Loucy (cell line): ENCODE measurements around the gene FTO.

Experiments
- H2AFZ ChIP-seq: fragments of 200-600 bp; sonication (generic); 2 replicates; pipeline ENCODE4 v1.6.0; 2016; ENCODE audit warnings: antibody characterized with exemption, mild to moderate bottlenecking, low read length, moderate library complexity
- H3F3A ChIP-seq: fragments of 200-600 bp; 2 replicates; pipeline ENCODE4 v1.6.0; 2016; ENCODE audit warnings: antibody characterized with exemption, low read depth, mild to moderate bottlenecking
- H3K27me3 ChIP-seq: fragments of 200-600 bp; sonication (generic); 2 replicates; pipeline ENCODE4 v1.6.1; 2014; ENCODE audit warnings: low read length, mild to moderate bottlenecking; ENCODE audit not compliant: insufficient read depth, poor library complexity, severe bottlenecking
- H3K36me3 ChIP-seq: fragments of 200-600 bp; sonication (generic); 2 replicates; pipeline ENCODE4 v1.6.1; 2016; ENCODE audit warnings: low read length; ENCODE audit not compliant: insufficient read depth
- H3K4me1 ChIP-seq: fragments of 200-600 bp; sonication (generic); 2 replicates; pipeline ENCODE4 v1.5.1; 2014; ENCODE audit warnings: low read length, mild to moderate bottlenecking; ENCODE audit not compliant: insufficient read depth, poor library complexity, severe bottlenecking
- H3K4me2 ChIP-seq: fragments of 200-600 bp; sonication (generic); 2 replicates; pipeline ENCODE4 v1.6.0; 2014; ENCODE audit warnings: antibody characterized with exemption, low read length, low read depth, mild to moderate bottlenecking; ENCODE audit not compliant: poor library complexity, severe bottlenecking
- H3K4me3 ChIP-seq: fragments of 200-600 bp; sonication (generic); 2 replicates; pipeline ENCODE4 v1.5.1; 2014; ENCODE audit warnings: low read length, mild to moderate bottlenecking, mixed read lengths; ENCODE audit not compliant: poor library complexity, severe bottlenecking
- H3K79me2 ChIP-seq: fragments of 200-600 bp; sonication (generic); 2 replicates; pipeline ENCODE4 v1.6.1; 2014; ENCODE audit warnings: low read length; ENCODE audit not compliant: insufficient read depth
- H3K9ac ChIP-seq: fragments of 200-600 bp; sonication (generic); 2 replicates; pipeline ENCODE4 v1.6.0; 2014; ENCODE audit warnings: mild to moderate bottlenecking, low read depth, low read length, moderate library complexity; ENCODE audit not compliant: poor library complexity, severe bottlenecking
- H3K9me2 ChIP-seq: fragments of 200-600 bp; sonication (generic); replicated peaks from 2 replicates; pipeline ENCODE4 v1.6.1; 2016; ENCODE audit warnings: low read depth, low read length, mixed read lengths
- H3K9me3 ChIP-seq: fragments of 200-600 bp; sonication (generic); 2 replicates; pipeline ENCODE4 v1.6.1; 2014; ENCODE audit warnings: mild to moderate bottlenecking, antibody characterized with exemption, low read length, low read depth; ENCODE audit not compliant: insufficient read depth
- H4K20me1 ChIP-seq: fragments of 200-600 bp; sonication (generic); 2 replicates; pipeline ENCODE4 v1.6.0; 2014; ENCODE audit warnings: antibody characterized with exemption, low read length, mild to moderate bottlenecking; ENCODE audit not compliant: insufficient read depth, poor library complexity, severe bottlenecking
- CTCF ChIP-seq: fragments of 200-600 bp; sonication (generic); conservative IDR thresholded peaks from 2 replicates; pipeline ENCODE4 v1.5.1; 2014; ENCODE audit warnings: mild to moderate bottlenecking, antibody characterized with exemption, low read length
- EZH2phosphoT487 ChIP-seq: fragments of 200-600 bp; IDR thresholded peaks from 2 replicates; pipeline ENCODE4 v1.6.1; 2018; ENCODE audit warnings: antibody characterized with exemption, mild to moderate bottlenecking, moderate library complexity, borderline replicate concordance

The FTO gene

DNA sequence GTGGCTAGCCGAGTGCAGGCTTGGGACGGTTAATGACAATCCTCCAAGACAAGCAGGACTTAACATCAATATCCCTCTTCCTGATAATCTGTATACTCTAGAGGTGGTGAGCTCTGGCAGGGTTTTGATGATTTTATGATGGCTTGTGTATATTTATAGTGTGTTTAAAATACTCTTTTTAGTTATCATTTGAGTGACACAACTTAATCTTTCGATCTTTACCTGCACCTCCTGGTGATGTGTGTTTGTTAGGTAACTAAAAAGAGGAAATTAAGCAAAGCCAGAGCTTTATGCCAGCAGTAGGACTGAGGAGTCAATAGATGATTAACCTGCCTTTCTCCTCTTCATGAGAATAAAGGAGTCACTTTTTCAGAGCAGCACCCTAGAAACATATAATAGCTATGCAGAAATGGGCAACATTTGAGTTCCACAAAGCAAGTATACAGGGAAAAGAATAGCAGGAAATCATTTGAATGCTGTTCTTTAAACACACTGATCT lies 372.1 kb downstream of the FTO start:
- no peak overlapping the region for H2AFZ ChIP-seq
- peaks cover 29% of the 10 kb centered on the region for H3K4me1 ChIP-seq
- H3K9ac ChIP-seq: no peak overlapping the region
- no peak overlapping the region for H3K4me3 ChIP-seq
- no peaks in the 10 kb centered on the region for H3F3A ChIP-seq
- no peaks in the 10 kb centered on the region for H3K79me2 ChIP-seq
- H3K9me2 ChIP-seq: no peaks in the 10 kb centered on the region
- H3K27me3 ChIP-seq: no peaks in the 10 kb centered on the region
- no peak overlapping the region for H3K4me2 ChIP-seq
- TF ChIP-seq EZH2phosphoT487 (no peak), CTCF (no peak)
- H3K36me3 ChIP-seq: no peaks in the 10 kb centered on the region
- H4K20me1 ChIP-seq: no peaks in the 10 kb centered on the region
- no peaks in the 10 kb centered on the region for H3K9me3 ChIP-seq

DNA sequence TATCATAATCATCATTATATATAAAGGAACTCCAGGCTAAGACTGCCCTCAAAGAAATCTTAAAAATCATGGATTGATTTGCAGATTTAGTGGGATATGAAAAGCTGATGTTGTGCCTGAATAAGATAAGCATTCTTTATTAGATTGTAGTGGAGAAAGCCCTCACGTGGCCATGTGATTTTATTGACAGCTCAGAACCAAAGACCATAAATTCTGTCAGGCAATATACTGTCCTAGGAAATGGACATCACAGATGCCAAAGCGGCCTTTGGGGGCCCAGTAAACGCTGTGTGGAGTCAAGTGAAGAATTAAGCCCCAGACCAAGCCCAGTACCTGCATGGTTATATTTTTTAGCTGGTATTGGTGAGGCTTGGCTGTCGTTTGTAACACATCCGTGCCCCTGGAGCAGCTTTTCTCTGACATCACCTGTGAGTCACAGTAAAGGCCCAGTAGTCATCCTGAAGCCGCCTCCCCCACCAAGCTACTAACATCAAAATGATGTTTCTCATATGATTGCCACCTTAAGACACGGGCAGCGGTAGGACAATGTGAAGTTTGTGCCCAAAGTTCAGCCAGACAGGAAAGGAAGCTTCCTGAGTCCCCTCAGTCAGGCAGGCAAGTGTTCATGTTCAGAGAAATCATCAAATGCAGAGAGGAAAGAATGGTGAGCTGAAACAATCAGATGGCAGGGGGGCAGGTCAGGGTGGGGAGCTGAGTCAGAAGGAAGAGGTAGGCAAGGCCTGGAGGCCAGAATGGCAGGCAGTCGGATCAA lies 373.3 kb downstream of the FTO start:
- Histone ChIP-seq H3K9me2 (no peaks in the 10 kb centered on the region), H3K27me3 (no peaks in the 10 kb centered on the region), H3K4me2 (peak overlapping the region; percentile 4), H3K4me1 (peaks cover 25% of the 10 kb centered on the region), H3K9me3 (no peaks in the 10 kb centered on the region), H3K9ac (no peak overlapping the region), H2AFZ (no peak overlapping the region), H3K36me3 (no peaks in the 10 kb centered on the region), H3K4me3 (no peak overlapping the region), H3K79me2 (no peaks in the 10 kb centered on the region), H3F3A (no peaks in the 10 kb centered on the region), H4K20me1 (no peaks in the 10 kb centered on the region)
- TF ChIP-seq EZH2phosphoT487 (no peak), CTCF (no peak)

- Histone ChIP-seq H3K36me3 (no peaks in the 10 kb centered on the region), H2AFZ (no peak overlapping the region), H3K4me1 (peaks cover 22% of the 10 kb centered on the region), H3K79me2 (no peaks in the 10 kb centered on the region), H3K4me3 (no peak overlapping the region), H3F3A (no peaks in the 10 kb centered on the region), H4K20me1 (no peaks in the 10 kb centered on the region), H3K9ac (no peak overlapping the region), H3K9me2 (no peaks in the 10 kb centered on the region), H3K9me3 (no peaks in the 10 kb centered on the region), H3K27me3 (no peaks in the 10 kb centered on the region), H3K4me2 (no peak overlapping the region)
- TF ChIP-seq EZH2phosphoT487: no peak
- no peak for TF ChIP-seq CTCF
These were observed 376.6 kb downstream of the FTO start for GRCh38 chr16:54080524-54081008.
